Ishikawa (cell line): ENCODE measurements around the gene EXOC4.

ENCODE experiments used
- CEBPB ChIP-seq: IDR thresholded peaks from 2 replicates; pipeline ENCODE4 v1.6.1; 2012
- CREB1 ChIP-seq: IDR thresholded peaks from 2 replicates; pipeline ENCODE4 v1.6.1; 2012; ENCODE audit warnings: low read depth
- EGR1 ChIP-seq: IDR thresholded peaks from 2 replicates; pipeline ENCODE4 v1.6.1; 2012
- EP300 ChIP-seq: IDR thresholded peaks from 2 replicates; pipeline ENCODE4 v1.6.1; 2012; ENCODE audit warnings: borderline replicate concordance
- FOXM1 ChIP-seq: IDR thresholded peaks from 2 replicates; pipeline ENCODE4 v1.6.1; 2012; ENCODE audit warnings: low read depth, borderline replicate concordance
- NFIC ChIP-seq: IDR thresholded peaks from 2 replicates; pipeline ENCODE4 v1.6.1; 2012
- RAD21 ChIP-seq: IDR thresholded peaks from 2 replicates; pipeline ENCODE4 v1.6.1; 2012; ENCODE audit warnings: low read depth
- TAF1 ChIP-seq: IDR thresholded peaks from 2 replicates; pipeline ENCODE4 v1.6.1; 2012; ENCODE audit warnings: low read depth, mild to moderate bottlenecking
- TCF12 ChIP-seq: IDR thresholded peaks from 2 replicates; pipeline ENCODE4 v1.6.1; 2012; ENCODE audit warnings: low read depth
- TEAD4 ChIP-seq: IDR thresholded peaks from 2 replicates; pipeline ENCODE4 v1.6.1; 2012
- YY1 ChIP-seq: IDR thresholded peaks from 2 replicates; pipeline ENCODE4 v1.6.1; 2012; ENCODE audit warnings: low read depth
- ZBTB7A ChIP-seq: IDR thresholded peaks from 2 replicates; pipeline ENCODE4 v1.6.1; 2012; ENCODE audit warnings: low read depth
- TF ChIP-seq, protein P1 (sequence below): IDR thresholded peaks from 2 replicates; pipeline ENCODE4 v1.6.1; 2012
- TF ChIP-seq, protein P2 (sequence below): IDR thresholded peaks from 2 replicates; pipeline ENCODE4 v1.6.1; 2012; ENCODE audit warnings: low read depth, mild to moderate bottlenecking
- TF ChIP-seq, protein P3 (sequence below): IDR thresholded peaks from 2 replicates; pipeline ENCODE4 v1.6.1; 2012

Gene EXOC4

DNA sequence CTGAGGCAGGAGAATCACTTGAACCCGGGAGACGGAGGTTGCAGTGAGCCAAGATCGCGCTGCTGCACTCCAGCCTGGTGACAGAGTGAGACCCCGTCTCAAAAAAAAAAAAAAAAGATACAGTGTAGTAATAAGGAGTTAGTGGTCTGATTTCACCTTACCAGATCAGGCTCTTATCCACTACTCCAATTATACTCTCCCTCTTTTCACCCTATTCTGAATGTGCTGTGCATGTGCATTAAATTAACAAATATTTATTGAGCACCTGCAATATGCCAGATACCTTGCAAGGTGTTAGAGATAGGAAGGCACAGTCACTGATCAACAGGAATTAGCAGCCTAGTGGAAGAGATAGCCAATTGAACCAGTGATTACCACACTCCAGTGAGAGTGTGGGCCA is 632.3 kb downstream of the EXOC4 start:
- TF ChIP-seq CREB1 (no peak), TEAD4 (no peak), EGR1 (no peak), ZBTB7A (no peak), RAD21 (no peak), CEBPB (no peak), TCF12 (no peak), NFIC (no peak), FOXM1 (no peak), EP300 (no peak), TAF1 (no peak), YY1 (no peak)
- TF ChIP-seq, protein P1, sequence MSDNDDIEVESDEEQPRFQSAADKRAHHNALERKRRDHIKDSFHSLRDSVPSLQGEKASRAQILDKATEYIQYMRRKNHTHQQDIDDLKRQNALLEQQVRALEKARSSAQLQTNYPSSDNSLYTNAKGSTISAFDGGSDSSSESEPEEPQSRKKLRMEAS: no peak
- TF ChIP-seq, protein P2, sequence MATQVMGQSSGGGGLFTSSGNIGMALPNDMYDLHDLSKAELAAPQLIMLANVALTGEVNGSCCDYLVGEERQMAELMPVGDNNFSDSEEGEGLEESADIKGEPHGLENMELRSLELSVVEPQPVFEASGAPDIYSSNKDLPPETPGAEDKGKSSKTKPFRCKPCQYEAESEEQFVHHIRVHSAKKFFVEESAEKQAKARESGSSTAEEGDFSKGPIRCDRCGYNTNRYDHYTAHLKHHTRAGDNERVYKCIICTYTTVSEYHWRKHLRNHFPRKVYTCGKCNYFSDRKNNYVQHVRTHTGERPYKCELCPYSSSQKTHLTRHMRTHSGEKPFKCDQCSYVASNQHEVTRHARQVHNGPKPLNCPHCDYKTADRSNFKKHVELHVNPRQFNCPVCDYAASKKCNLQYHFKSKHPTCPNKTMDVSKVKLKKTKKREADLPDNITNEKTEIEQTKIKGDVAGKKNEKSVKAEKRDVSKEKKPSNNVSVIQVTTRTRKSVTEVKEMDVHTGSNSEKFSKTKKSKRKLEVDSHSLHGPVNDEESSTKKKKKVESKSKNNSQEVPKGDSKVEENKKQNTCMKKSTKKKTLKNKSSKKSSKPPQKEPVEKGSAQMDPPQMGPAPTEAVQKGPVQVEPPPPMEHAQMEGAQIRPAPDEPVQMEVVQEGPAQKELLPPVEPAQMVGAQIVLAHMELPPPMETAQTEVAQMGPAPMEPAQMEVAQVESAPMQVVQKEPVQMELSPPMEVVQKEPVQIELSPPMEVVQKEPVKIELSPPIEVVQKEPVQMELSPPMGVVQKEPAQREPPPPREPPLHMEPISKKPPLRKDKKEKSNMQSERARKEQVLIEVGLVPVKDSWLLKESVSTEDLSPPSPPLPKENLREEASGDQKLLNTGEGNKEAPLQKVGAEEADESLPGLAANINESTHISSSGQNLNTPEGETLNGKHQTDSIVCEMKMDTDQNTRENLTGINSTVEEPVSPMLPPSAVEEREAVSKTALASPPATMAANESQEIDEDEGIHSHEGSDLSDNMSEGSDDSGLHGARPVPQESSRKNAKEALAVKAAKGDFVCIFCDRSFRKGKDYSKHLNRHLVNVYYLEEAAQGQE: no peak
- TF ChIP-seq, protein P3, sequence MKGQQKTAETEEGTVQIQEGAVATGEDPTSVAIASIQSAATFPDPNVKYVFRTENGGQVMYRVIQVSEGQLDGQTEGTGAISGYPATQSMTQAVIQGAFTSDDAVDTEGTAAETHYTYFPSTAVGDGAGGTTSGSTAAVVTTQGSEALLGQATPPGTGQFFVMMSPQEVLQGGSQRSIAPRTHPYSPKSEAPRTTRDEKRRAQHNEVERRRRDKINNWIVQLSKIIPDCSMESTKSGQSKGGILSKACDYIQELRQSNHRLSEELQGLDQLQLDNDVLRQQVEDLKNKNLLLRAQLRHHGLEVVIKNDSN: no peak

DNA sequence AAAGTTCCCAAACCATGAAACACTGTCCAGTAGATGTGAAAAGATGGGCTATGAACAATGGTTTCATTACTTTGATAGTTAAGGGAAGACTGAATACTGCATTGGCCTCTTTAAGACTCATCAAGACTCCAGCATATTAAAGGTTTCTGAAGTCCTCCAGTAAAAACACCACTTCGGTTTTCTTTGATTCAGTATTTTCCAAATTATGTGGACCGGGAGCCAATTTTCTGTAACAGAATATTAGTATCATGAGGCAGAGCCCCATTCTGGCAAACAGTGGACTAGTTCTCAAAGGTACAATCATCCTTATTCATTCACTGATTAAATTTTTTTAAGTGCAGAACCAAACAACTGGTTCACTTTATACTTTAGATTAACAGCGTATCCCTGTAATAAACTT is 633.2 kb downstream of the EXOC4 start:
- TF ChIP-seq ZBTB7A (no peak), CEBPB (no peak), FOXM1 (no peak), NFIC (no peak), CREB1 (no peak), EGR1 (no peak), EP300 (no peak), TEAD4 (no peak), TCF12 (no peak), RAD21 (no peak), YY1 (no peak), TAF1 (no peak)
- TF ChIP-seq, protein P2: no peak
- TF ChIP-seq, protein P3: no peak
- TF ChIP-seq, protein P1: no peak

DNA sequence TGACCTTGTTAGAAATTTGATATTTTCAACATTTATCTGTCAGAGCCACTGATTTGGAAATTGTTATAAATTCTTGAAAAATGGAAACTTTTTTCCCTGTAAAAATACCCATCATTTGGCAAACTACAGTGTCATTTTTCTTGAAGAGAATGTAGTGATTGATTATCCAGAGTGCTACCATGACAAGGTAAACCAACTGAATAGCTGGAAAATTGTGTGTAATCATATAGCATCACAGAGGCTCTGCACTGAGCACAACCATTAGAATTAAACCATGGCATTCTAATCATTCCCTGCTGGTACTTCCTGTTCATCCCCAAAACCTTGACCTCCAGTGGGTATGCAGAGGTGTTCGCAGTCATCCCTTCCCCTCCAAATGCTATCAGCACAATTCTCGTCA is 633.9 kb downstream of the EXOC4 start:
- TF ChIP-seq RAD21: no peak
- TF ChIP-seq TCF12: no peak
- no peak for TF ChIP-seq YY1

DNA sequence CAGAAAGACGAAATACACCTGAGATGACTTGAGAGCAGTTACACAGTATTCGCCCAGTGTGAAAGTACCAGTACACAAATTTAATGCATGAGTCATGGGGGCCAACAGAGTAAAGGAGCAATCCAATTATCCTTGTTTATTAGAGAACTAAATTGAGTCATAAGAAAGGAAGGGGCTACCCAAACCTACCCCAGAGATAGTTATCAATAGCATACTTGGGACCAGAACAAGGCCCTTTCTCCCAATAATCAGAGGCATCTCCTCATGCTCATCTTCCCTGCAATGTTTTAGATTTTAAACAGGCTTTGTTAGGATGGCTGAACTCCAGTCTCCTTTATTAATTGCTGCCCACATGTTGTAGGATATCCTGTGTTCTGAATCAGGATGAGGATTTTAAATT is 634.6 kb downstream of the EXOC4 start:
- TF ChIP-seq CEBPB (no peak), CREB1 (no peak), RAD21 (no peak), YY1 (no peak), FOXM1 (no peak)
- TF ChIP-seq, protein P1: no peak

DNA sequence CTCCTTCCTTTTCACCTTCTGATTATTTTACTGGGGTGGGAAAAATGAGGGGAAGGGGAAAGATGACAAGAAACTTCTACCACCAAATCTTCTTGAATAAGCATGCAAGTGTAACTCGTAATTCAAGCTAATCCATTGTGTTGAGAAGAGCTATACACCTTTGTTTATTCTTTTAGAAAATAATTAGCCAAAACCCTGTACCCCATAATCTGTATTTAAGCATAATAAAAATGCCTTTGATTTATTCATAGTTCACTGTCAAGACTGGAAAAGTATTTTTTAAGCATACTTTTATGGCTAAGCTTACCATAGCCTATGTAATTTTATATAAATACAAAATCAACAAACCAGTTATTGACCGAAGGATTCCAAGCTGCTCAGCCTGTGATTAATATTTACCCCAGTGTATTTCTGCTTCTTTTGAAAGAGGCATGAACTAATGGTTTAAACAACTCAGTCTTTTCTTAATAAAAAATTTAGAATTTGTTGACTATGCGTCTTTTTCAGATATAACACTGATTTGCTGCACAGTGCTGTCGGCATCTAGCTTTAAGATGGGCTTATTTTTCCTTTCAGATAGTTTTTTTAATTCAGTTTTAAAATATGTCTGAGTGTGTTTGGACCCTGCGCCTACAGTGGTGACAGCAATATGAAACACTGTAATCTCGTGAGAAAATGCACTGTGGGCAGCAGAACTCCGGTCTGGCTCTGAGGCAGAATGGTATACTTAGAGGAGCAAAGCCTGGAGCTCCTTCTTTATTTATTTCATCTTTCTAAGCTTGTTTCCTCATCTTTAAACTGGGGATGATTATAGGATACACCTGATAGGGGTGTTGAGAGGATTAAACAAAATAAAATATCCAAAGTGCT is 635.4 kb downstream of the EXOC4 start:
- TF ChIP-seq TCF12: no peak
- TF ChIP-seq CREB1: no peak
- TF ChIP-seq TEAD4: no peak
- no peak for TF ChIP-seq TAF1
- no peak for TF ChIP-seq YY1
- TF ChIP-seq NFIC: no peak
- TF ChIP-seq EGR1: no peak
- no peak for TF ChIP-seq CEBPB
- no peak for TF ChIP-seq EP300

DNA sequence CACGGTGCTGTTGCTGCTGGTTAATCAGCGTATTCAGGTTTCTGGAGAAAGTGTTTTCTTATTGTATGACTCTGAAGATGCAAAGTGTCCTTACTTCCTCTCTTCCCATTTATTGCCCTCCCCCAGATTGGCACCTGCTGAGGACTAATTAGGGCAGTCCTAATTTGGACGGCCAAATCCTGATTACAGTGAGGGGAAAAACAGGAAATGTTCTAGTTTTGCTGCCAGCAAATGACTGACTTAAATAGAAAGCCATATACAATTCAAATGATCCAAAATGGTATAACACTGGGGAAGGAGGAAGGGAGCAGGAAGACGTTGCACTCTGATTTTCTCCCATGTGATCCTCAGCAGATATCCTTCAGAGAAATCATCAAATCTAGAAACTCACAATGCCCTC is 651.9 kb downstream of the EXOC4 start:
- TF ChIP-seq, protein P2: no peak
- TF ChIP-seq NFIC: no peak
- no peak for TF ChIP-seq FOXM1
- TF ChIP-seq ZBTB7A: no peak
- TF ChIP-seq TEAD4: no peak
- no peak for TF ChIP-seq EGR1
- no peak for TF ChIP-seq CEBPB
- TF ChIP-seq, protein P1: no peak
- no peak for TF ChIP-seq TAF1
- TF ChIP-seq YY1: no peak
- no peak for TF ChIP-seq TCF12
- TF ChIP-seq EP300: no peak
- TF ChIP-seq RAD21: no peak
